ENCODE measurements around the gene SMCO4. TPM values are rescaled to one million over a fixed set of nuclear protein-coding genes. Genes with fewer than 3 reads are reported as not detected.
"Not testable (repeated sequence)": the region's sequence is repeated elsewhere in the genome, so short reads cannot be mapped to it uniquely, and the experiment has no call there.

SMCO4 gene
- total RNA-seq, 1 donor from 2014 or later = 12.7 TPM

DNA sequence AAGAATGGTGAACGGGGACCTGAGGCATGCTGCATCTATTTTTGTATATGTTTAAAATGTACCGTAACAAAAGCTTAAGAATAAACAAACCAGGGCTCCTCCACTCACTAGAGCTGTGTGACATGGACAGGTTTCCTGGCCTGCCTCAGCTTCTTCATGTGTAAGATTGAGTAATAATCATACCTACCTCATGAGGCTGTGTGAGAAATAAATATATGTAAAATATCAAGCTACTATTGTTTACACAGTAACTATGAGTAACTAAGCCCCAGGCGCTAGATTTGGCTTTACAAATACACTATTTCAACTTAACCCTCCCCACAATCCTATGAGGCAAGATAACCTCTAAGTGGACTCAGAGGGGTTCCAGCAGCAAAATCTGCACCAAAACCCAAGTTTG lies 66.4 kb downstream of the SMCO4 start:
- H3K4me3 ChIP-seq (ENCODE audit: low read depth, low read length) = no peak overlapping the region

GRCh38 chr11:93474123-93474522 lies 69.1 kb downstream of the SMCO4 start:
- TF ChIP-seq, protein P1, sequence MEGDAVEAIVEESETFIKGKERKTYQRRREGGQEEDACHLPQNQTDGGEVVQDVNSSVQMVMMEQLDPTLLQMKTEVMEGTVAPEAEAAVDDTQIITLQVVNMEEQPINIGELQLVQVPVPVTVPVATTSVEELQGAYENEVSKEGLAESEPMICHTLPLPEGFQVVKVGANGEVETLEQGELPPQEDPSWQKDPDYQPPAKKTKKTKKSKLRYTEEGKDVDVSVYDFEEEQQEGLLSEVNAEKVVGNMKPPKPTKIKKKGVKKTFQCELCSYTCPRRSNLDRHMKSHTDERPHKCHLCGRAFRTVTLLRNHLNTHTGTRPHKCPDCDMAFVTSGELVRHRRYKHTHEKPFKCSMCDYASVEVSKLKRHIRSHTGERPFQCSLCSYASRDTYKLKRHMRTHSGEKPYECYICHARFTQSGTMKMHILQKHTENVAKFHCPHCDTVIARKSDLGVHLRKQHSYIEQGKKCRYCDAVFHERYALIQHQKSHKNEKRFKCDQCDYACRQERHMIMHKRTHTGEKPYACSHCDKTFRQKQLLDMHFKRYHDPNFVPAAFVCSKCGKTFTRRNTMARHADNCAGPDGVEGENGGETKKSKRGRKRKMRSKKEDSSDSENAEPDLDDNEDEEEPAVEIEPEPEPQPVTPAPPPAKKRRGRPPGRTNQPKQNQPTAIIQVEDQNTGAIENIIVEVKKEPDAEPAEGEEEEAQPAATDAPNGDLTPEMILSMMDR (IDR thresholded peaks at IDR 0.05; ENCODE audit: insufficient read depth, low read length, poor library complexity, severe bottlenecking) = no peak
- Histone ChIP-seq H3K4me3 (ENCODE audit: low read depth, low read length) (no peak overlapping the region), H3K36me3 (ENCODE audit: control insufficient read depth, insufficient read depth, low read length) (no peaks in the 10 kb centered on the region), H3K27me3 (ENCODE audit: control insufficient read depth, insufficient read depth, low read length) (no peaks in the 10 kb centered on the region)
- no peak for DNase-seq (ENCODE audit: low read depth)

More for the DNA sequence above, 66.4 kb downstream of the SMCO4 start:
- Histone ChIP-seq H3K36me3 (ENCODE audit: control insufficient read depth, insufficient read depth, low read length) (no peaks in the 10 kb centered on the region), H3K27me3 (ENCODE audit: control insufficient read depth, insufficient read depth, low read length) (no peaks in the 10 kb centered on the region)
- no peak for DNase-seq (ENCODE audit: low read depth)
- TF ChIP-seq, protein P1 (IDR thresholded peaks at IDR 0.05; ENCODE audit: insufficient read depth, low read length, poor library complexity, severe bottlenecking) = no peak

GRCh38 chr11:93468290-93468689 lies 74.9 kb downstream of the SMCO4 start:
- H3K27me3 ChIP-seq (ENCODE audit: control insufficient read depth, insufficient read depth, low read length) = no peaks in the 10 kb centered on the region
- no peak overlapping the region for H3K4me3 ChIP-seq (ENCODE audit: low read depth, low read length)
- DNase-seq (ENCODE audit: low read depth) = no peak
- TF ChIP-seq, protein P1 (IDR thresholded peaks at IDR 0.05; ENCODE audit: insufficient read depth, low read length, poor library complexity, severe bottlenecking) = no peak
- no peaks in the 10 kb centered on the region for H3K36me3 ChIP-seq (ENCODE audit: control insufficient read depth, insufficient read depth, low read length)

- Histone ChIP-seq H3K27me3 (ENCODE audit: control insufficient read depth, insufficient read depth, low read length) (no peaks in the 10 kb centered on the region), H3K4me3 (ENCODE audit: low read depth, low read length) (no peak overlapping the region), H3K36me3 (ENCODE audit: control insufficient read depth, insufficient read depth, low read length) (no peaks in the 10 kb centered on the region)
- TF ChIP-seq, protein P1 (IDR thresholded peaks at IDR 0.05; ENCODE audit: insufficient read depth, low read length, poor library complexity, severe bottlenecking) = no peak
- no peak for DNase-seq (ENCODE audit: low read depth)
These were observed 76.1 kb downstream of the SMCO4 start for GRCh38 chr11:93467054-93467453.

GRCh38 chr11:93464927-93465540 lies 78.2 kb downstream of the SMCO4 start:
- no peak overlapping the region for H3K4me3 ChIP-seq (ENCODE audit: low read depth, low read length)
- no peak for DNase-seq (ENCODE audit: low read depth)
- no peaks in the 10 kb centered on the region for H3K36me3 ChIP-seq (ENCODE audit: control insufficient read depth, insufficient read depth, low read length)
- TF ChIP-seq, protein P1 (IDR thresholded peaks at IDR 0.05; ENCODE audit: insufficient read depth, low read length, poor library complexity, severe bottlenecking) = no peak
- H3K27me3 ChIP-seq (ENCODE audit: control insufficient read depth, insufficient read depth, low read length) = no peaks in the 10 kb centered on the region

DNA sequence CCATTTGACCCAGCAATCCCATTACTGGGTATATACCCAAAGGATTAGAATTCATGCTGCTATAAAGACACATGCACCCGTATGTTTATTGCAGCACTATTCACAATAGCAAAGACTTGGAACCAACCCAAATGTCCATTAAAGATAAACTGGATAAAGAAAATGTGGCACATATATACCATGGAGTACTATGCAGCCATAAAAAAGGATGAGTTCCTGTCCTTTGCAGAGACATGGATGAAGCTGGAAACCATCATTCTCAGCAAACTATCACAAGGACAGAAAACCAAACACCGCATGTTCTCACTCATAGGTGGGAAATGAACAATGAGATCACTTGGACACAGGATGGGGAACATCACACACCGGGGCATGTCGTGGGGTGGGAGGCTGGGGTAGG lies 79.5 kb downstream of the SMCO4 start:
- not testable (repeated sequence) for H3K27me3 ChIP-seq (ENCODE audit: control insufficient read depth, insufficient read depth, low read length); H3K4me3 ChIP-seq (ENCODE audit: low read depth, low read length); DNase-seq (ENCODE audit: low read depth); H3K36me3 ChIP-seq (ENCODE audit: control insufficient read depth, insufficient read depth, low read length)
